Ovary (tissue), 3 donors: Measurements from ENCODE around the gene WWC1.

Experiments
- CTCF ChIP-seq, 3 donors: fragments of 450-650 bp in 2 of 3; fragments of 200-600 bp in 1 of 3; IDR thresholded peaks; one replicate each; pipeline versions ENCODE4 v1.5.1 to v1.8.0; 2016 to 2022; ENCODE audit warnings: antibody characterized with exemption in 3 of 3, mild to moderate bottlenecking in 1 of 3
- POLR2A ChIP-seq: fragments of 450-650 bp; IDR thresholded peaks from one replicate; pipeline ENCODE4 v1.6.1; 2017; ENCODE audit warnings: antibody characterized with exemption, mild to moderate bottlenecking, moderate library complexity
- donor health status: DM: no; HTN: no; CAD: no.

GRCh38 chr5:168401226-168401625 is 109.8 kb downstream of the WWC1 start:
- TF ChIP-seq CTCF (IDR thresholded peaks at IDR 0.05): no peak
- TF ChIP-seq POLR2A: no peak
